A549 treated with AZD2906 at 1 μM for 4 hours (cell line): ENCODE results near the gene KLC4. TPM values are rescaled to one million over a fixed set of nuclear protein-coding genes. Genes with fewer than 3 reads are reported as not detected.

Experiments used
- total RNA-seq: library from RNA; stranded (reverse); fragments of 200-300 nt; extraction: Qiagen RNA extraction; gene quantifications from 5 replicates; pipeline ENCODE4 v1.2.3, GENCODE V29; 2022

Gene KLC4
- 6.7 to 8.1 TPM (median 7.3 TPM) in 5 replicates for total RNA-seq

GRCh38 chr6:43059168-43060033 is at the start of gene KLC4, which contains the start of gene MRPL2:
Gene KLC4 (plus strand): TSS chr6:43059631. CDS start chr6:43061336, 1,705 bp downstream.
Gene MRPL2 (minus strand): TSS chr6:43059434. CDS start chr6:43059381, 53 bp downstream.

DNA sequence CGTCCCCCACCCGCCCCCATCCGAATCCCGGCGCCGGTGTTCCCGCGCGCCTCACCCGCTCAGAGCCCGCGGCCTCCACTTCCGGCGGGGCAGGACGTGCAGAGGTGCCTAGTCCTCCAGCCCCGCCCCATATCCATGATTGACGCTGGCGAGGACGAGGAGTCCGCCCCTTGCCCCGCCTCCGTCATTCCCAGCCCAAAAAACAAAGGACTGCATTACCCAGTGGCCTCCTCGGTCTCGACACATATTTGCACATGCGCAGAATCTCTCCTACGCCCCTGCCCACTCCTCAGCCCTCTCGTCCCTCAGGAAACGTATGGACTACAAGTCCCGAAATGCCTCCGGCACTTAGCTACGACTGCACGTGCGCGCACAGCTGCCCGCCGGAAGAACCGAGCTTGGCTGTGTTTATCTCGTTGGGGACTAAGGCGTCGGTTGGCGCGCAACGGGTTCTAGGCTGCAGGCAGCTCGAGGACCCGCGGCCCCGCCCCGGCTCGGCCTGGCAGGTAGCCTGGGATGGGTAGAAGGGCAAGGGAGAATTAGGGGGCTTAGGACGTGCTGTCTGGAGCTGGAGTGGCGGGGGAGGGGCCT is 45.5 kb upstream of the KLC4 start, which contains the start of the genes KLHDC3 and MEA1:
TSS of gene KLHDC3 (plus strand) at position 407 of the 591 bp plus-strand sequence. CDS start 2,944 bp downstream, outside the sequence.
TSS of gene MEA1 (minus strand) at position 104 of the 591 bp plus-strand sequence. CDS start 133 bp downstream, outside the sequence.

GRCh38 chr6:43021270-43022047 is 38.0 kb upstream of the KLC4 start, which contains the start of gene RRP36:
Gene RRP36 (plus strand): TSS chr6:43021623. CDS start chr6:43021655, 32 bp downstream.

DNA sequence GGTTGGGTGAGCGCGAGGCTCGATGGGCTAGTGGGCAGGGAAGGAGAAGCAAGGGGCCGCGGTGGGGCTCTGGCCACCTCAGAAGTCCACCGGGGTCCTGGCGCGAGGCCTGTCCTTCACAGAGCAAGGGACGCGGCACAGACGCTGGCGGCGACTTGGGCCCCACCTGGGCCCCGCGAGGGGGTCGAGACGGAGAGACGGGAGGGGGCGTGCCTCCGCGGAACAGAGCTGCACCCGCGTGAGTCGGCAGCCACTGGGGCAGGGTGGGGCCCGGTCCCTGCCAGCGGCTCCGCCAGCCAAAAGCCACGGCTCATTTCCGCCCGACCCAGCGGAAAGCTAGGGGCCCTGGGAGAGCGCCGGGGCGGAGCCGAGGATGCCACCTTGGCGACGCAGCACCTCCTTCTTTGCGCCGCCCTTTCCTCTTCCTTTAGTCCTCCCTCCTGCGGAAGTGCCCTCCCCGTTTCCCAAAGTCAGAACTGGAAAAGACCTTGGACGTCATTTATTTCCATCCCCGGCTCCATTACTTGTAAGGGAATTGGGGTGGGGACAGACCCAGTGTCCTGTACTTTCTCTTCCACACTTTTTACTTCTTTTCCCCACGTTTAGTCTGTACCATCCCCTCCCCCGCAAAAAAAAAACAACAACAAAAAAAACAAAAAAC is 5.8 kb upstream of the KLC4 start, which contains the start of gene CUL7:
TSS of gene CUL7 (minus strand) at position 307 of the 661 bp plus-strand sequence. CDS start 1,063 bp downstream, outside the sequence.

GRCh38 chr6:43075670-43076463 is 16.4 kb downstream of the KLC4 start, which contains the start of gene PTK7:
Gene PTK7 (plus strand): TSS chr6:43076314. CDS start chr6:43076489, 175 bp downstream.

Other genes starting within 250 kb of the KLC4 start
- 55.3 to 98.5 TPM (median 60.4 TPM) in 5 replicates for gene RPL7L1, start 180.0 kb upstream of the KLC4 start, total RNA-seq
- not detected in 5 replicates for gene PTCRA, start 143.6 kb upstream of the KLC4 start, total RNA-seq
- 36.8 to 45.0 TPM (median 43.5 TPM) in 5 replicates for gene CNPY3, start 130.2 kb upstream of the KLC4 start, total RNA-seq
- 0.06 to 0.16 TPM (median 0.10 TPM) in 4 of 5 replicates, not detected in the other for gene GNMT, start 98.9 kb upstream of the KLC4 start, total RNA-seq
- 6.2 to 9.7 TPM (median 9.3 TPM) in 5 replicates for gene PEX6, start 80.5 kb upstream of the KLC4 start, total RNA-seq
- 25.3 to 28.9 TPM (median 27.0 TPM) in 5 replicates for gene PPP2R5D, start 75.1 kb upstream of the KLC4 start, total RNA-seq
- 85.6 to 93.3 TPM (median 91.2 TPM) in 5 replicates for gene MEA1, start 45.7 kb upstream of the KLC4 start, total RNA-seq
- 26.2 to 31.1 TPM (median 27.7 TPM) in 5 replicates for gene KLHDC3, start 45.4 kb upstream of the KLC4 start, total RNA-seq
- 64.4 to 75.1 TPM (median 68.5 TPM) in 5 replicates for gene RRP36, start 38.0 kb upstream of the KLC4 start, total RNA-seq
- gene CUL7, start 5.8 kb upstream of the KLC4 start, total RNA-seq: 6.8 to 9.0 TPM (median 7.6 TPM) in 5 replicates
- 56.1 to 62.9 TPM (median 57.9 TPM) in 5 replicates for gene MRPL2, start 197 bp upstream of the KLC4 start, total RNA-seq
- gene PTK7, start 16.7 kb downstream of the KLC4 start, total RNA-seq: 3.7 to 5.2 TPM (median 4.8 TPM) in 5 replicates
- gene SRF, start 111.6 kb downstream of the KLC4 start, total RNA-seq: 12.5 to 17.2 TPM (median 16.3 TPM) in 5 replicates
- 5.8 to 9.8 TPM (median 8.5 TPM) in 5 replicates for gene CUL9, start 122.6 kb downstream of the KLC4 start, total RNA-seq
- gene DNPH1, start 169.8 kb downstream of the KLC4 start, total RNA-seq: 77.7 to 112 TPM (median 101 TPM) in 5 replicates
- 0.03 to 0.06 TPM (median 0.03 TPM) in 5 replicates for gene TTBK1, start 183.8 kb downstream of the KLC4 start, total RNA-seq
- not detected in 5 replicates for gene SLC22A7, start 238.6 kb downstream of the KLC4 start, total RNA-seq
- gene CRIP3, start 249.2 kb downstream of the KLC4 start, total RNA-seq: 0.27 to 0.62 TPM (median 0.37 TPM) in 5 replicates